K562 treated with DMSO at 1 percent for 24 hours (cell line): ENCODE results near the gene LIN28B. TPM values are rescaled to one million over a fixed set of nuclear protein-coding genes. Genes with fewer than 3 reads are reported as not detected.

Source experiments
- total RNA-seq: library from RNA; unstranded; fragments of 300-600 nt; gene quantifications from 2 replicates; pipeline ENCODE4 v1.2.3, GENCODE V29; 2022; ENCODE audit warnings: low read depth; ENCODE audit not compliant: insufficient read depth

LIN28B gene
- 6.5 and 8.4 TPM in 2 replicates for total RNA-seq

GRCh38 chr6:104956731-104957294 is at the start of gene LIN28B:
LIN28B (plus strand) TSS chr6:104957107; CDS start chr6:104957251, 144 bp downstream.

Other genes with a start within 250 kb of the LIN28B start
- gene HACE1, start 97.2 kb upstream of the LIN28B start, total RNA-seq: 8.0 and 12.9 TPM in 2 replicates
- 4.9 and 6.2 TPM in 2 replicates for gene POPDC3, start 222.9 kb downstream of the LIN28B start, total RNA-seq